ENCODE data around the gene DLGAP4.

Gene DLGAP4

DNA sequence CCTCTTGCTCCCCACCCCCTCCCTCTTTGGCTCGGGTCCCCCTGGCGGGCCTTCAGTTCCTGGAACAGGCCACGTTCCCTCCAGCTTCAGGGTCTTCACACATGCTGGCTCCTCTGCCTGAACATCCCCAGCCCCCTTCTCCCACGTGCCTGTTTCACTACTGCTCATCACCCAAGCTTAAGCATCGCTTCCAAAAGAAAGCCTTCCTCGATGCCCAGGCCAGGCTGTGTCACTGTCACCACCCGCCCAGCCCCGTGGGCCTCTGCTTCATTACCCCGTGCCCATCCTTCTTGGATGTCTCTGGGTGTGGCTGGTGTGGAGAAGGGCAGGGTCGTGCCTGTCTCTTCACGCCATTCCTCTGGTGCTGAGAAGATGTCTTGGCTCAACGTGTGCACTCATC lies 2.8 kb downstream of the DLGAP4 start:
- DNase-seq: no peak

DNA sequence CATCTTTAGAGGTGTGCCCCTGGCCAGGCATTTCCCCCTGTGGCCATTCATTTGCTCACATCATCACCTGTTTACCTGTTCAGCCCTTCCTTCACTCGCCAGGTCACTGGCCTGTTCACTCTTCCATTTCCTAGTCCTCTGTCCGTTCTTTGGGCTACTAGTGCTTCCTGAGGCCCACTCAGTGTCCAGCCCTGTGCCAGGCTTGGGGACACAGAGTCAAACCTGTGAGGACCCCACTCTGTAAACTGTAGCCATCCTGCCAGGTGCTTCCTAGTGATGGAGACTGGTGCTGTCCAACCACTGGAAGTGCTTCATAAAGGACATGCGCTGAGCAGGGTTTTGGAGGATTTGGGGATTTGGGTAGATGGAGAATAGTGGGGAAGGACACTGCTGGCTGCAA lies 3.5 kb downstream of the DLGAP4 start:
- no peak for DNase-seq

DNA sequence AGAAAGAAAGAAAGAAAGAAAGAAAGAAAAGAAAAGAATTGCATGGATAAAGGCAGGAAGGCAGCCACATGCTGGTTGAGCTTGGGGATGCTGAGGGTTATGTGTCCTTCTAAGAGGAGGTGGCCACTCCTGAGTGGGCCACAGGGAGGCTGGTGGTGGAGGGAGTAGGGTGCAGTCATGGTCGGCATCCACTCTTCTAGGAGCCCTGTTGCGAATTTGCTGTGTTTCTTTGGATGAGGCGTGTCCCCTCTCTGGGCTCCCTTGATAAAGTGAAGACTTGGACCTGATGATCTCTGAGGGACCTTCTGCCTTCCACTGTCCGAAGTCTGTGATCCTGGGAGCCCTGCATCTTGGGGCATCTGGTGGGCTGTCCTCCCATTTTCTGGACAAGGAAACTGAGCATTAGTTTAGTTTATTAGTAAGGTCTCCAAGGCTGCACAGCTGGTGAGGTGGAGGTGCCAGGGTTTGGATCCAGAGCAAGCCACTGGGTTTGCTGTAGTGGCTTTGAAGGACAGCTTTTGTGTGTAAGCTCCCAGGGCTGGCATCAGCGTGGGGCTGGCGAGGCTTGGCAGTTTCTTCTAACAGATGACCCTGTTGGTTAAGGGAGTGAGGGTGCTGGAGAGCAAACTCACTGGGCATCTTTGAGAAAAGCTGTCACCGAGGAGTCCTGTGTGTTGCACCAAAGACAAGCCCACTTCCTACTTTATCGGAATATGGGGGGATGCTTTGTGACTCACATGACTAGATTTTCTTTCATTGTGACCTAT lies 4.3 kb downstream of the DLGAP4 start:
- DNase-seq: no peak

DNA sequence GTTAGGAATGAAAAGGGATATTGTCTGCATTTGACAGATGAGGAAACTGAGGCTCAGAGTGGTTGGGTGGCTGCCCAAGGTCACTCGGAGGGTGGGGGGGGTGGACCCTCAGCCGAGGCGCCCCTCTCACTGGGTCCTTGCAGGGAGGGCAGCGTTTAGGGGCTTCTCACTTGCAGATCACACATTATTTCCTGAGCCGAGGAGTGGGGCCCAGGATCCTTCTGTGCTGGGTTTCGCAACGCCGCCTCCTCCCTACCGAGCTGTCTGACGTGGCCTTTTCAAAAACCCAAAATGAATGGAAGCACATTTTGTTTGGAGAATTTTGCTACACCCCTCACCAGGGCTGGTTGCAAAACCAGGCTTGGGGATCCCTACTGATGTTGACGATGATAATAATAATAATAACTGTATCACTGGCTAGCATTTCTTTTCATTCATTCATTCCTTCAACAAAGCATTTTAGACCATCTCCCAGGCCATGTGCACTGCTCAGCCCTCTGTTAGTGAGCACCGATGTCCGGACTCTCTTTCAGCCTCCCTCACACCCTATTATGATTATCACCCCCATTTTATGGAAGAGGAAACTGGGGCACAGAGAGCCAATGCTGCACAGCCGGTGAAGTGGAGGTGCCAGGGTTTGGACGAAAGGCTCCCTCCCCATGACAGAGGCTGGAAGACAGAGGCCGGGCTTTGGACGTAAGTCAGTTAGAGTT lies 5.2 kb downstream of the DLGAP4 start:
- no peak for DNase-seq

DNA sequence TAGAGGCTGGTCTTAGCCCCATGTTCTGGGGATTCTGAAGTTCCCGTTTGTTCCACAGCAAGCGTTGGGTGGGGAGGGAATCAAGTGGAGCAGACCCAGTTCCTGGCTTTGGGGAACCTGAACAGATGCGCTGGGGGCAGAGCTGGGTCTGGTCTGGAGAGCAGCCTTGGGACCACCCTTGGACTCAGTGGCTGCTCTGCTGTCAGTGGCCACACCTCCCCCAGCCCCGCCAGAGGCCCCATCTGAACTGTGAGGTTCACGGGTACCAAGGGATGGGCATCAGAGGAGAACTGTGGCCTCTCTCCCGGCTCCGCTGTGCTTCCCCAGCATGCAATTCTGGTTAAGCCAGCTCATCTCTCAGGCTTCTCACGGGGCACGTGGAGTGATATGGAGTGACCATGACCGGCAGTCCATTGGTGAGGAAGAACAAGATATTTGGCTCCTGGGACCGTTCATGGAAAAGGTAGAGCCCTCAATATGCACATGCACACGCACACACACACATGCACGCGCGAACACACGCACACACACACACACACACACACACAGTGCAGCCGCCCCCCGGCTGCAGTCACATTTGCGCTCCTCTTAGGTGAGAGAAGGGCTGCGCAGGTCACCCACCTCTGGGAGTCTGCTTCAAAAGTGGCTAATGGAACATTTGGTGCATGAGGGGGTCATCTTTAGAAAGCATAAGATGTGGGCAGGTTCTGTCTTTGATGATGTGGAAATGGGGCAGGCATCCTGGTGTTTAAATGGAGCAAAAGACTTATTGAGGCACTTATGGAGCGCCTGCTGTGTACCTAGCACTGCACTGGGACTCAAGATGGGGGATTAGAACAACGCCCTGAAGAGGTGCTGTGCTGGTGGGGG lies 6.0 kb downstream of the DLGAP4 start:
- no peak for DNase-seq

DNA sequence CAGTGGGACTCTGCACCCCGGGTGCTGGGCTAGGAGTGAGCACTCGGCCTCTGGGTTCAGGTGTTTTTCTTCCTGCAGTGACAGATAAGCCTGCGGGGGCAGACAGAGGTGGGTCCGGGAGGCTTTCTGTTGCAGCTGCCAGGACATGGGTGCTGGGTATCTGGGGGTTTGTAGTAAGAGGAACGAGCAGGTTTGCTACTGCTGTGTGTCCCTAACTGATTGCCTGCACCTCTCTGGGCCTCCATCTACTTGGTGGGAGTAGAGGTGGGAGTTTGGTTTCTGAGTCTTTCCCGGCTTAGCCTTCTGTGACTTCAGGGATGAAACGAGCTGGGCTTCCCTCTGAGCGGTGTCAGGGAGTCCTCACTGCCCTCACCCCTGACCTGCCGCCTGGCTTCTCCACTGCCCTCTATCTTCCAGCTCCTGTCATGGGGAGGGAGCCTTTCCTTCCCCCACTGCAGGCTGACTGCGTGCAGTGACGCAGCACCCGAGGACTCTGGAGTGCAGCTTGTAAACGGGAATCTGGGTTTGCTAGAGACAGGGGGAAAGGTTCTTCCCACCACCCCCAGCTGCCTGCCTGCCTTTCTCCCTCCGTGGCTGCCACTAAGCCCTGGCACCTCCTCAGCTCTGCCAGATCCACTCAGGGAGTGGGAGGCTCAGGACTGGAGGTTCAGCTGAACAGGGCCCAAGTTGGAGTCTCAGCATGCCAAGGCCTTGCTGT lies 6.7 kb downstream of the DLGAP4 start:
- DNase-seq: no peak

DNA sequence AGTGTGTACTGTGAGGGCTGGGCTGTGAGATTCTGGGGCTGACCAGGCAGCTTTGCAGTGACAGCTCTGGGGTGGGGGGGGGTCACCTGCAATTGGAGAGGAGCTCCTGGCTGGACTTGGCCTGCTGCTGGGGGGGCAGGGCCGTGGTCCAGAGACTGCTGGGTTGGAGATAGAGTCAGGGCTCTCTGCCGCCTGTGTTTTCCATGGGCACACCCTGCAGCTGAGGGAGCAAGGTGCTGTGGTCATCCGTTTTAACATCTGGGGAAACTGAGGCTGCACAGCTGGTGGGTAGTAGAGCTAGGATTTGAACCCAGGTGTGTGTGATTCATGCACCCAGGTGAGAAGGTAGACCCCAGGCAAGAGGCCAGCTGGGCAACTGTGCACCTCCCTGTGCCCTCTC lies 7.3 kb downstream of the DLGAP4 start:
- no peak for DNase-seq

DNA sequence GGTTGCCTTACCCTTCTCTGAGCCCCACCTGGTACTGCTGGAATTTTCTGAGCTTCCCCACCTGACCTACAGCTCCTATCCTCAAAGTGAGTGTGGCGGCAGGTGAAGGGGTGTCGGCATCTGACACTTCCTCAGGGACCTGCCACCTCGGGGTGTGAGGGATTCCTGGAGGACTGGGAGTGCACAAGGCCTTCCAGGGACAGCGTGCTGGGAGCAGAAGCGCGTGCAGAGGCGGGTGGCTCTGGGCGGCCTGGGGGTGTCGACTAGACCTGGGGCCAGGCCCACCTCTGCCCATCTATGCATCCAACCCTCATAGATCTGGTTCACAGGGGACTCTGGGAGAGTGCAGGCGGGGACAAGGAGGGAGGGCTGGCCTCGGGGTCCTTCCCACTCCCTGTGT lies 7.8 kb downstream of the DLGAP4 start:
- DNase-seq: no peak

DNA sequence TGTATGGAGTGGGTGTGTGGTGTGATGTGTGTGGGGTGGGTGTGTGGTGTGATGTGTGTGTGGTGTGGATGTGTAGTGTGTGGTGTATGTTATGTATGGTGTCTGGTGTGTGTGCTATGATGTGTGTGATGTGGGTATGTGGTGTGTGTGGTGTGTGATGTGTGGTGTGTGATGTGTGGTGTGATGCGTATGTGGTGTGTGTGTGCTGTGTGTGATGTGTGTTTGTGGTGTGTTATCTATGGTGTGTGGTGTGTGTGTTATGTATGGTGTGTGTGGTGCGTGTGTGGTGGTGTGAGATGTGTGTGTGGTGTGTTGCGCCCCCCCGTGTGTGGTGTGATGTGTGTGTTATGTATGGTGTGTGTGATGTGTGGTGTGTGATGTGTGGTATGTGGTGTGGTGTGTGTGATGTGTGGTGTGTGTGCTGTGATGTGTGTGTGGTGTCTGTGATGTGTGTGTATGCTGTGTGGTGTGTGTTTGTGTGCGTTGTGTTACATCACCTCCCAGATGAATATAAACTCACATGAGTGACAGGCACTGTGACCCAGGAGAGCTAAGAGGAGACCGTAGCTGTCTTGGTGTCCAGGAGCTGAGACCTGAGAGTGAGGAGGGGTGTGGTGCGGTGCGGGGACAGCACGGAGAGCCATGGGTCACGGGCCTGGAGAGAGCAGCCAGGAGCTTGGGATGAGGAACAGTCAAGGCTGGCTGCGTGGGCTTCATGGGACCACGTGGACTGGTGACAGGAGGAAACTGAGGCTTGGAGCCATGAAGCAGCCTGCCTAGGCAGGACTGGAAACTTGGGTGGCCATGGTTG lies 8.8 kb downstream of the DLGAP4 start:
- no peak for DNase-seq

DNA sequence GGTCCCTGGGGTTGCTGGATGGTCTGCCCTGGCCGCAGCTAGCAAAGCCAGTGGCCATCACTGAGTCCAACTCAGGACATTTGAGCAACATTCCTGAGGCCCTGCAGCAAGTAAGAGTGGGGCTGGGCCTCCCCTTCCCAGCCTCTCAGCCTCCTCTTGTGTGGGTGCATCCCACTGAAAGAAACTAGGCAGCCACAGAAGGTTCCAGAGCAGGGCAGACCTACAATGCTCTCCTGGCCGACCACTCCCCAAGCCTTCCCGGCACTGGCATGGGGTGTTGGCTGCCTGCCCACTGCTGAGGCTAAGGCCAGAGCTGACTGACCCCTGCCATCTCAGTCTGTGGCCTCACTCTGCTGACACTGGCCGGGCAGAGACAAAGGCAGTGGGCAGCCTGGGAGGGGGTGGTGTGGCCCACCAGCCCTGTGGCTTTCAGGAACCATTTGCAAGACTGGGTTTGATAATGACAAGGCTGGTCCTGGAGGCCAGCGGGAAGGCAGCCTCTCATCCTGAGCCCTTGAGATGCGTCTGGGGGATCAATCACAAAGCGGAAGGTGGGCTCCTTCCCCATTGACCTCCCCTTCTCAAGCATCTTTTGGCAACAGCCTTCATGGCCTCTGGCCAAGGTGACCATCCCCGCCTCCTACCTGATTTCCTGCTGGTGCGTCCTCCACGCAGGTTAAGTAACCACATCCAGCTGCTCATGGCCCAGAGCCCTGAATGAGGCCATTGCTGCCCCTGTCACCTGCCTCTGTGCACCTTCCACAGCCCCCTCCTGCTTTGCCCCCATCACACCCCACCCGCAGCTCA lies 9.6 kb downstream of the DLGAP4 start:
- no peak for DNase-seq

DNA sequence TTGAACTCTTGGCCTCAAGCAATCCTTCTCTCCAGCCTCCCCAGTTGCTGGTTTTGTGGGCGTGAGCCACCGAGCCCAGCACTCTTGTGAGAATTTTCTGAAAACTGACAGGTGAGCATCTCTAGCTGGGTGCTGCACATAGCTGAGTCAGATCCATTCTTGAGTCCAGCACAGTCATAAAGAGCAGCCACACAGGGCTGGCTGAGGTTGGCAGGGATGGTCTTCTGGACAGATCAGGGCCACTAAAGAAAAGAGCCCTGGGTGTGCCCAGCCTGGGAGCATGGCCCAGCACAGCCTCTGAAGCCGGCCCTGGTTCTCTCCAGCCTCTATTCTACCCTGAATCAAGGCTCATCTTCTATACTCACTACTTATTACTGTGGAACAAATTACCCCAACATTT lies 11.5 kb downstream of the DLGAP4 start:
- DNase-seq: no peak

DNA sequence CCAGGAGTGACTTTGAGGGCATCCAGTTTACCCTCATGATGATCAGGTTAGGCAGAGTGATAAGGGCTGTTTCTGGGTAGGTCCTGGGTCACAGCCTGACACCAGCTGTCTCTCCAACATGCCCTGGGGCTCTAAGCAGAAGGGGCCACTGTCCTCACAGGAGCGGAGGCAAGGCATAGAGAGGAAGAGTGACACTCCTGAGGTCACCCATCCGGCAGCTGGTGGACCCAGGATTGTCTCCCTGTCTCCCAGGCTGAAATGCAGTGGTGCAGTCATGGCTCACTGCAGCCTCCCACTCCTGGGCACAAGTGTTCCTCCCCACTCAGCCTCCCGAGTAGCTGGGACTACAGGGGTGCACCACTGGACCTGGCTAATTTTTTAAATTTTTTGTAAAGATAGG lies 12.0 kb downstream of the DLGAP4 start:
- no peak for DNase-seq

DNA sequence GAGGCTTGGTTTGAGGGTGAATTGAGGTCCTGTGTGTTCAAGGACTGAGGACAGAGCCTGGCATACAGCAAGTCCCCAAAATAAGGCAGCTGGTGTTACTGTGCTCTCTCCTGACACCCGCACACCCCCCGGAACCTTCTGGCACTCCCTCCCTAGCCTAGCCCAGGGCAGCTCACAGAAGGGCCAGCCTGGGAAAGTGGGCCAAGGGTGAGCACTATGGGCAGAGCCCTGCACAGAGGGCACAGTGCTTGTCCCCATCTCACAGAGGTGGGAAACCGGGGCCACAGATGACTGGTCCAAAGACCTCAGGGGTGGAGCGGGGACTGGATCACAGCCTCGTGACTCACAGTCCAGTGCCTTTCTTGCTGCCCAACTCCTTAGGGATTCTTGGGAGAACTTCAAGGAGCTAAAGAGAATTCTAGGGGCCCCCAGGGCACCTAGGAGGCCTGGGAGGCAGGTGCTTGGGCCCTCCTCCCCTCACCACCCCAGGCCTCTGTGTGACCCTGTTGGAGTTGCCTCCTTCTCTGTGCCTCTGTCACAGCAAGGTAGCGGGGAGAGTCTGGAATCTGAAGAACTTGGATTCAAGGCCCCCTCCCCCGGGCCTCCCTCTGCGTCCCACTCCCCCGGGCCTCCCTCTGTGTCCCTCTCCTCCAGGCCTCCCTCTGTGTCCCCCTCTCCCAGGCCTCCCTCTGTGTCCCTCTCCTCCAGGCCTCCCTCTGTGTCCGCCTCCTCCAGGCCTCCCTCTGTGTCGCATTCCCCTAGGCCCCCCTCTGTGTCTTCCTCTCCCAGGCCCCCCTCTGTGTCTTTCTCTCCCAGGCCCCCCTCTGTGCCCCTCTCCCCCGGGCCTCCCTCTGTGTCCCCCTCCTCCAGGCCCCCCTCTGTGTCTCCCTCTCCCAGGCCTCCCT lies 13.5 kb downstream of the DLGAP4 start:
- no peak for DNase-seq

DNA sequence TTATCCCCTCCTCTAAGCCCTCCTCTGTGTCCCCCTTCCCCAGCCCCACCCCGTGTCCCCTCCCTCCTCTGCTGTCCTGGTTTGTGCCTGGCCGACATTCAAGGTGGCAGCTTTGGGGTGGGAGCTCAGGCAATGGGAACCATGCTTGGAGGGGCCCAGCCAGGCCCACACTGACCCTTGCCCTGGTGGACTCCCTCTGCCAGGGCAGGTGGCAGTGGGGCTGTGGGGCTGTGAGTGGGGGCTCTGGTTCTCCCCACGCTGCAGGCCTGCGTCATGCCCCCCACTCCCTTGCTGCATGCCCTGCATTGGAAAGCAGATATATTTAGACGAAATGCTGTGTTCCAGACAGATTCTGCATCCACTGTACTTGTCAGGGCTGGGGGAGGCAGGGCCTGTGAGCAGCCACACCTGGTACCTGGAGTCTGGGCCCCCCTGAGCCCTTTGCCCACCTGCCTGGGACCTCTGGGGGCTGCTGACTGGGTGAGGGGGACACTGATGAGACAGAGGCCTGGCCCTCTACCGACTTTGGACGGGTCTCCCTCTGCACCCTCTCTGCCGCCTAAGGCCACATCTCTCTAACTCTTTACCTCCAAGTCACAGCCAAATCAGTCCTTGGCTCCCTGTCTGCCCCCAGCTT lies 14.2 kb downstream of the DLGAP4 start:
- no peak for DNase-seq

DNA sequence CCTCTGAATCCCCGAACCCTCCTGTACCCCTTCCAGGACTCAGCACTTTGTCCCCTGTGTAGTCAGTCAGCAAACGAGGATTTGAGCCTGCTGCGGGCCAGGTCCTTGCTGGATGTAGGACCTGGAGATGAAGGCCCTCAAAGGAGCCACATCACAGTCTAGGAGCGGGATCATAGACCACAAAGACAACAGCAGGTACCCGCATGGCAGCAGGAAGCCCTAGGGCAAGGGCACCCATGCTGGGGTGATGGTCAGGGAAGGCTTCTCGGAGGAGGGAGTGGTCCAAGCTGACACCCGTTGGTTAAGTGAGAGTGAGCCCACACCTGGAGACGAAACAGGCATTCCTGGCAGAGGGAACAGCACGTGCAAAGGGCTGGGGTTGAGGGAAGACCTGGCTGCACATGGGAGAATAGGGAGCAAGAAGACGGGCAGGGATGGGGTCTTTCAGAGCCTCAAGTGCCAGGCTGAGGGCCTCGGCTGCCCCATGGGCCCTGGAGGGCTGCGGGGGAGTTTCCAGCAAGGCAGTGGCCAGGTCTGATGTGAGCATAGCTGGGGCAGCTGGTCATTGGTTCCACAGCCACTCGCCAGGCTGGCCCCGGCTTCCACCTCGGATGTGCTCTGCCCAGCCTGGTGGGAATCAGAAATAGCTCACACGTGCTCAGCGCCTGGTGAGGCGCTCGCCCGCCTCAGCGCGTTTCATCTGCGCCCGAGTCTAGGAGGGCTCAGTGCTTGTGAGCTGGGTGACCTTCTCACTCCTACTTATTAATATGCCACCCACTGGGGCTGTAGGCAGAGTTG lies 15.0 kb downstream of the DLGAP4 start:
- no peak for DNase-seq

DNA sequence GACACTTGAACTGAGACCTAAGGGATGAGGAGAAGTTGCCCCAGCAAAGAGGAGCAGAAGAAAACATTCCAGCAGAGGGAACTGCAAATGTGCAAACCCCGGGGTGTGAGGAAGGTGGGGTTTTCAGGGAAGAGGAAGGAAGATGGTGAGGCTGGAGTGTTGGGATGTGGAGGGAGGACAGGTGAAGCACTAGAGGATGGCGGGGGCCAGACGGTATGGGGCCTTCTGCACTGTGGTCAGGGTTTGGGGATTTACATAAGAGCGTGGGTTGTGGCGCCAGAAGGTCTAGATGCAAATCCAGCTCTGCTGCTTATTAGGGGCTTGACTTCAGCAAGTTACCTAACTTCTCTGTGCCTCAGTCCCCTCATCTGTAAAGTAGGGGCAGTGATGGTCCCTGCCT lies 16.0 kb downstream of the DLGAP4 start:
- no peak for DNase-seq

DNA sequence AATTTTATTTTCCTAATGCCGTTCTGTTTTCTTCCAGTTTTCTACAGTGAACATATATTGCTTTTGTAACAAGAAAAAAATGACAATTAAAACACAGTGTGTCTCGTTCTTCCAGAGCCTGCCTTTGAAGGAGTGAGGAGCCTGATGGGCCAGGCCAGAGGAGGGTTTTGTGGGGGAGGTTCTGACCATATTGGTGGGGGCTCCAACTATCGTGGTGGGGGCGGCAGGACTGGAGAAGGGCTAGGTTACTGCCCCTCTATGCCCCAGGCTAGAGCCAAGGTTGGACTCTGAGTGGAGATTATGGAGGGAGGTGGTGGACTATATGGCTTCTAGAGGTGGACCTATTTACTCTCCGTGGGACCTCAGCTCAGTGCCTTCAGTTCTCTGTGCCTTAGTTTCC lies 24.0 kb downstream of the DLGAP4 start:
- DNase-seq: no peak

DNA sequence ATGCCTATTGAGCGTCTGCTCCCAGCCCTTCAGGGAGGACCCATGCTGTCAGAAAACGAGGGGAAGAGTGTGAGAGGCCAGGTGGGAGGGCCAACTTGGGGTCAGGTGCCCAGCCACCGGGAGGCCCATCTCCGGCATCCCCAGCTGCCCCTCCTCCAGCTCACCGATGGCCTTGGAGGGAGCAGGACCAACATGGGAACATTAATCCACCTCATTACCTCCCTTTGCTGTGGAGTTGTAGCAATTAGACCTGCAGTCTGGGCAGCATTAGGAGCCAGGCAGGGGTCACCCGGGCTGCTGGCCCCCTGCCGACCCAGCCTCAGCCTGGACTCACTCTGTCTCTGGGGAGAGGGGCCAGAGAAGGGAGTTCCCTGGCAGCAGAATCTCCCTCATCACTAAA lies 25.1 kb downstream of the DLGAP4 start:
- DNase-seq: no peak

DNA sequence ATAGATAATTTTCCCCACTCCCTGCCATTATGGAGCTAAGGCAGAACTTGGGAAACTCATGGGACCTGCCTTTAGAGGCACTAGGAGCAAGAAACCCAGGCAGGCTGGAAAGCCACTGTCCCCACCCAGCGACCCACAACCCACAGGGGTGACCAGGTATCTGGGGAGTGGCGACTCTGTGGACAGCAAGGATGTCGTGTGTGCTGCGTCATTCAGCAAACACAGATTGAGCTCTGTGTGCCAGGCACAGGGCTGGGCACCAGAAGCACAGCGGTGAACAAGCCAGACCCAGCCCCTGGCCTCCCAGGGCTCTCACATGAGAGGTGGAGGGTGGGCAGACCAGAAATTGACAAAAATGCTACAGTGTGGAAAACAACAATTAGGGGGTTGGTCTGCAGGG lies 27.7 kb downstream of the DLGAP4 start:
- no peak for DNase-seq
